H9 (cell line): Measurements from ENCODE around the gene RRAS. TPM values are rescaled to one million over a fixed set of nuclear protein-coding genes. Genes with fewer than 3 reads are reported as not detected.

Experiments
- DNase-seq: peaks from one replicate; pipeline ENCODE4 v3.0.0-alpha.2; 2017
- H2AFZ ChIP-seq: one replicate; pipeline ENCODE4 v1.6.1; 2013; ENCODE audit warnings: mild to moderate bottlenecking, low read length, control low read depth, moderate library complexity
- H2AK5ac ChIP-seq: 2 replicates; pipeline ENCODE4 v1.6.1; 2013; ENCODE audit warnings: low read length, control low read depth, mixed read lengths; ENCODE audit not compliant: insufficient read length
- H2BK120ac ChIP-seq: one replicate; pipeline ENCODE4 v1.6.1; 2013; ENCODE audit warnings: low read depth, mild to moderate bottlenecking, low read length, control low read depth, inconsistent platforms; ENCODE audit not compliant: poor library complexity, severe bottlenecking
- H2BK12ac ChIP-seq: 2 replicates; pipeline ENCODE4 v1.6.1; 2013; ENCODE audit warnings: low read length, control low read depth, mixed read lengths, low read depth; ENCODE audit not compliant: insufficient read length
- H2BK15ac ChIP-seq: 2 replicates; pipeline ENCODE4 v1.6.1; 2013; ENCODE audit warnings: low read depth, low read length, control low read depth
- H2BK20ac ChIP-seq: one replicate; pipeline ENCODE4 v1.6.1; 2013; ENCODE audit warnings: low read depth, mild to moderate bottlenecking, low read length, control low read depth, inconsistent platforms; ENCODE audit not compliant: poor library complexity, severe bottlenecking
- H2BK5ac ChIP-seq: 2 replicates; pipeline ENCODE4 v1.6.1; 2013; ENCODE audit warnings: low read length, control low read depth, mixed read lengths; ENCODE audit not compliant: insufficient read length
- H3K14ac ChIP-seq: 2 replicates; pipeline ENCODE4 v1.6.1; 2013; ENCODE audit warnings: low read length, control low read depth; ENCODE audit not compliant: insufficient read depth
- H3K18ac ChIP-seq: 2 replicates; pipeline ENCODE4 v1.6.1; 2013; ENCODE audit warnings: low read depth, mild to moderate bottlenecking, mixed read lengths, low read length, control low read depth; ENCODE audit not compliant: insufficient read length
- H3K23ac ChIP-seq: 2 replicates; pipeline ENCODE4 v1.6.1; 2013; ENCODE audit warnings: low read length, control low read depth, mixed read lengths, low read depth; ENCODE audit not compliant: insufficient read length
- H3K23me2 ChIP-seq: 2 replicates; pipeline ENCODE4 v1.6.1; 2013; ENCODE audit warnings: low read depth, mild to moderate bottlenecking, mixed read lengths, low read length, control low read depth; ENCODE audit not compliant: insufficient read length, poor library complexity, severe bottlenecking
- H3K27ac ChIP-seq: 2 replicates; pipeline ENCODE4 v1.5.1; 2013; ENCODE audit warnings: low read length, control low read depth, mixed read lengths, low read depth; ENCODE audit not compliant: insufficient read length
- H3K27me3 ChIP-seq: 2 replicates; pipeline ENCODE4 v1.6.1; 2013; ENCODE audit warnings: low read length, control low read depth, inconsistent platforms; ENCODE audit not compliant: insufficient read depth
- H3K4ac ChIP-seq: 2 replicates; pipeline ENCODE4 v1.6.1; 2013; ENCODE audit warnings: low read depth, mild to moderate bottlenecking, control low read depth, inconsistent platforms, low read length, moderate library complexity
- H3K4me1 ChIP-seq: 2 replicates; pipeline ENCODE4 v1.6.1; 2013; ENCODE audit warnings: low read length, control low read depth, inconsistent platforms; ENCODE audit not compliant: insufficient read depth
- H3K4me2 ChIP-seq: 2 replicates; pipeline ENCODE4 v1.6.1; 2013; ENCODE audit warnings: low read length, control low read depth, mixed read lengths; ENCODE audit not compliant: insufficient read length, insufficient read depth
- H3K56ac ChIP-seq: 2 replicates; pipeline ENCODE4 v1.6.1; 2013; ENCODE audit warnings: low read depth, mild to moderate bottlenecking, mixed read lengths, low read length, control low read depth; ENCODE audit not compliant: insufficient read length
- H3K79me1 ChIP-seq: 2 replicates; pipeline ENCODE4 v1.6.1; 2013; ENCODE audit warnings: low read depth, mild to moderate bottlenecking, moderate library complexity, low read length, control low read depth, inconsistent platforms; ENCODE audit not compliant: insufficient read depth, poor library complexity, severe bottlenecking
- H3K79me2 ChIP-seq: 2 replicates; pipeline ENCODE4 v1.6.1; 2013; ENCODE audit warnings: low read length, control low read depth, inconsistent platforms; ENCODE audit not compliant: insufficient read depth
- H3K9ac ChIP-seq: 2 replicates; pipeline ENCODE4 v1.6.1; 2013; ENCODE audit warnings: low read length, control low read depth, mixed read lengths; ENCODE audit not compliant: insufficient read length; ENCODE audit errors: extremely low read depth
- H3K9me3 ChIP-seq: one replicate; pipeline ENCODE4 v1.6.1; 2013; ENCODE audit warnings: low read depth, low read length, inconsistent platforms; ENCODE audit not compliant: control insufficient read depth
- H3T11ph ChIP-seq: one replicate; pipeline ENCODE4 v1.6.1; 2013; ENCODE audit warnings: mild to moderate bottlenecking, low read length, control low read depth, inconsistent platforms
- H4K20me1 ChIP-seq: one replicate; pipeline ENCODE4 v1.6.1; 2013; ENCODE audit not compliant: control insufficient read depth, insufficient read length, insufficient read depth
- H4K5ac ChIP-seq: 2 replicates; pipeline ENCODE4 v1.6.1; 2013; ENCODE audit warnings: low read depth, mild to moderate bottlenecking, mixed read lengths, low read length, control low read depth; ENCODE audit not compliant: insufficient read length
- H4K8ac ChIP-seq: replicated peaks from 2 replicates; pipeline ENCODE4 v1.6.1; 2013; ENCODE audit warnings: low read length, control low read depth, mixed read lengths, low read depth; ENCODE audit not compliant: insufficient read length
- H4K91ac ChIP-seq: 2 replicates; pipeline ENCODE4 v1.6.1; 2013; ENCODE audit warnings: low read depth, mild to moderate bottlenecking, moderate library complexity, mixed read lengths, low read length, control low read depth; ENCODE audit not compliant: insufficient read length
- H3K27ac Mint-ChIP-seq, 3 experiments: 2 replicates in 2 of 3; 3 replicates in 1 of 3; pipeline ENCODE4 v1.8.0; 2020 to 2021; ENCODE audit warnings: mixed read lengths in 3 of 3, mild to moderate bottlenecking in 1 of 3, moderate library complexity in 1 of 3
- H3K27me3 Mint-ChIP-seq: 2 replicates; pipeline ENCODE4 v1.8.0; 2021; ENCODE audit warnings: low read depth, mild to moderate bottlenecking, moderate library complexity, mixed read lengths
- H3K36me3 Mint-ChIP-seq, 3 experiments: 2 replicates in 2 of 3; 3 replicates in 1 of 3; pipeline ENCODE4 v1.8.0; 2020 to 2021; ENCODE audit warnings: low read depth in 3 of 3, mixed read lengths in 3 of 3; ENCODE audit not compliant: insufficient read depth in 1 of 3
- H3K4me1 Mint-ChIP-seq, 2 experiments: 2 replicates each; pipeline ENCODE4 v1.8.0; 2020; ENCODE audit warnings: mixed read lengths in 2 of 2
- H3K4me3 Mint-ChIP-seq, 2 experiments: 2 replicates in 1 of 2; 3 replicates in 1 of 2; pipeline ENCODE4 v1.8.0; 2020 to 2021; ENCODE audit warnings: mild to moderate bottlenecking in 2 of 2, mixed read lengths in 2 of 2, moderate library complexity in 1 of 2
- H3K9me3 Mint-ChIP-seq, 2 experiments: 2 replicates in 1 of 2; 3 replicates in 1 of 2; pipeline ENCODE4 v1.8.0; 2020; ENCODE audit warnings: mild to moderate bottlenecking in 2 of 2, mixed read lengths in 2 of 2, moderate library complexity in 1 of 2
- WGBS: extraction: QIAGEN DNeasy Blood & Tissue Kit; methylation state at CpG from one replicate; pipeline ENCODE4 v1.1.7; 2013; ENCODE audit warnings: missing lambda C conversion rate, low lambda C conversion rate, mixed read lengths; ENCODE audit not compliant: insufficient read length; ENCODE audit errors: extremely low coverage; 5-methylcytosine and 5-hydroxymethylcytosine counted together
- total RNA-seq: library from RNA; stranded (reverse); gene quantifications from 2 replicates; pipeline ENCODE4 v1.2.1, GENCODE V29; 2021
- TF ChIP-seq, protein P1 (sequence below): fragments of 200-600 bp; sonication (generic); conservative IDR thresholded peaks from 3 replicates; pipeline ENCODE4 v1.8.0; 2021; ENCODE audit warnings: antibody characterized with exemption, mild to moderate bottlenecking

The RRAS gene
- total RNA-seq, 1 experiment from 2014 or later = 9.9 TPM

DNA sequence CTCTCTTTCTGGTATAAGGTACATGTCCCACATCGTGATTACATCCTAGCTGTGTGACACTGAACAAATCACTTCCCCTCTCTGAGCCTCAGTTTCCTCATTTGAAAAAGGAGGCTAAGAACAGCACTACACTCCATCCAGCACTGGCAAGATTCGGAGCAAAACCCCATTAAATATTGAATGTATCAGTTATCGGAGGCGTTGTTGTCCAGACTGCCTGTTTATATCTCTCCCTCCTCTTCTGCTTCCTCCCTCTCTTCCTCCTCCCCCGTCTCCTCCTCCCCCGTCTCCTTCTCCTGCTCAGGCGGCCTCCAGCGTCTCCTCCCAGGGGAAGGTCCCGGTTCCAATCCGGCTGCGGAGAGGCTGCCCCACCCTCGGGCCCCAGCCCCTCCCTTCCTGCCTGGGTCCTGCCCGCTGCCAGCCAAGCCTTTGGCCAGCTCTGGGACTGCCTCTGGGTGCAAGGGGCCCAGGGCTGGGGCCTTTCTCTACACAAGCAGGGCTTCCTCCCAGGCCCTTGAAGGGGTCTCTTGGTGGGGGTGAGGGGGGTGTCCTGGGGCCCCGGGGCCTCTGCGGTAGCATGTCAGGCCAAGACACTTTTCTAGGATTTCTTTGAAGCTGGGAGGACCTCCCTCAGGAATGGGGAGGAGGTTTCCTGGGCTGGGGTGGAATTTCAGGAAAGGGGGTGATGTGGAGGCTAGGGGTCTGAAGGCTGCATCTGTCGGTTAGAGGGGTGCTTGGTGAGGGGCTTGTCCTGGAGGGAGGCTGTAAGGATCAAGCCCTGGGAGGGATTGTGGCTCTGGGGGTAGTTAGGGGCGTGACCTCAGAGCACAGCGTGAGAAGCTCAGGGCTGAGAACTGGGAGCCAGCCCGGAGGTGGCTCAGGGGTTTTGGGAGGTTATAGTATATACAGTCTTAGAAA lies 1.9 kb downstream of the RRAS start:
- Histone ChIP-seq H3T11ph (no peak overlapping the region), H2AK5ac (no peak overlapping the region), H3K27me3 (no peaks in the 10 kb centered on the region), H2BK5ac (no peak overlapping the region), H3K4me1 (no peaks in the 10 kb centered on the region; the same call in 1 of the 2 replicates), H2BK20ac (no peak overlapping the region), H2BK120ac (no peak overlapping the region), H3K9ac (peak overlapping the region; percentile 47), H2BK12ac (no peak overlapping the region), H3K14ac (no peak overlapping the region), H3K23me2 (peaks cover 18% of the 10 kb centered on the region), H3K9me3 (no peaks in the 10 kb centered on the region), H3K56ac (no peak overlapping the region), H3K27ac (no peak overlapping the region), H3K79me2 (peaks cover 2% of the 10 kb centered on the region), H3K4ac (no peak overlapping the region), H4K20me1 (no peaks in the 10 kb centered on the region), H3K4me2 (peak overlapping the region; percentile 61), H4K5ac (no peak overlapping the region), H4K91ac (no peak overlapping the region), H2AFZ (no peak overlapping the region), H4K8ac (no peak overlapping the region), H2BK15ac (no peak overlapping the region), H3K23ac (no peak overlapping the region), H3K79me1 (peaks cover 5% of the 10 kb centered on the region), H3K18ac (no peak overlapping the region)
- peak overlapping the region in 2 of 3 experiments; percentile 77 to 81; a peak in 4 of 7 replicates for H3K27ac Mint-ChIP-seq
- no peaks in the 10 kb centered on the region for H3K36me3 Mint-ChIP-seq
- H3K4me3 Mint-ChIP-seq = peak overlapping the region; percentile 34 to 83
- peak; percentile 86 for DNase-seq
- TF ChIP-seq, protein P1, sequence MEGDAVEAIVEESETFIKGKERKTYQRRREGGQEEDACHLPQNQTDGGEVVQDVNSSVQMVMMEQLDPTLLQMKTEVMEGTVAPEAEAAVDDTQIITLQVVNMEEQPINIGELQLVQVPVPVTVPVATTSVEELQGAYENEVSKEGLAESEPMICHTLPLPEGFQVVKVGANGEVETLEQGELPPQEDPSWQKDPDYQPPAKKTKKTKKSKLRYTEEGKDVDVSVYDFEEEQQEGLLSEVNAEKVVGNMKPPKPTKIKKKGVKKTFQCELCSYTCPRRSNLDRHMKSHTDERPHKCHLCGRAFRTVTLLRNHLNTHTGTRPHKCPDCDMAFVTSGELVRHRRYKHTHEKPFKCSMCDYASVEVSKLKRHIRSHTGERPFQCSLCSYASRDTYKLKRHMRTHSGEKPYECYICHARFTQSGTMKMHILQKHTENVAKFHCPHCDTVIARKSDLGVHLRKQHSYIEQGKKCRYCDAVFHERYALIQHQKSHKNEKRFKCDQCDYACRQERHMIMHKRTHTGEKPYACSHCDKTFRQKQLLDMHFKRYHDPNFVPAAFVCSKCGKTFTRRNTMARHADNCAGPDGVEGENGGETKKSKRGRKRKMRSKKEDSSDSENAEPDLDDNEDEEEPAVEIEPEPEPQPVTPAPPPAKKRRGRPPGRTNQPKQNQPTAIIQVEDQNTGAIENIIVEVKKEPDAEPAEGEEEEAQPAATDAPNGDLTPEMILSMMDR = no peak
- no peaks in the 10 kb centered on the region; a peak in 1 of 5 replicates for H3K9me3 Mint-ChIP-seq
- H3K4me1 Mint-ChIP-seq = peaks cover 48 to 61% of the 10 kb centered on the region in 2 experiments
- H3K27me3 Mint-ChIP-seq = peaks cover 25% of the 10 kb centered on the region
- WGBS = no CpG with 5 or more reads among the region's 19 CpGs
